GM12878 (cell line): ENCODE measurements around the gene SLC25A33. TPM values are rescaled to one million over a fixed set of nuclear protein-coding genes. Genes with fewer than 3 reads are reported as not detected.

Experiments
- ATAC-seq: fragments of 200-7000 bp; cut with Tn5 transposase; 3 replicates; pipeline ENCODE4 v1.9.1; 2020; ENCODE audit warnings: mild to moderate bottlenecking, moderate library complexity
- BruUV-seq: library from RNA; stranded (reverse); fragments of 400-500 nt; replicated peaks from 2 replicates; lab custom pipeline; 2021; lab: Mats Ljungman, UMichigan
- CTCF ChIA-PET: fragments of 300-600 bp; sonication (Branson Sonifier 250); formaldehyde crosslinking; extraction: SDS; loops from one replicate; lab custom pipeline; 2021; ENCODE audit warnings: inconsistent platforms; lab: Yijun Ruan, JAX
- POLR2A ChIA-PET: fragments of 350-600 bp; formaldehyde crosslinking; extraction: SDS; loops from one replicate; lab custom pipeline; 2021; ENCODE audit warnings: inconsistent platforms; lab: Charles Lee
- RAD21 ChIA-PET: fragments of 300-600 bp; sonication (Branson Sonifier 250); formaldehyde crosslinking; loops from one replicate; lab custom pipeline; 2023; ENCODE audit warnings: antibody characterized with exemption; ENCODE audit not compliant: unreplicated experiment; lab: Charles Lee
- SMC1A ChIA-PET: fragments of 300-600 bp; sonication (Branson Sonifier 250); formaldehyde crosslinking; loops from one replicate; lab custom pipeline; 2023; ENCODE audit not compliant: unreplicated experiment, uncharacterized antibody; lab: Charles Lee
- DNase-seq: peaks from one replicate; pipeline ENCODE4 v3.0.0-alpha.2; 2011; ENCODE audit warnings: low read depth, low spot score
- FAIRE-seq: peaks from 3 replicates; lab custom pipeline; 2011; peaks lifted over from hg19 to GRCh38; lab: Jason Lieb, UNC
- H2AFZ ChIP-seq: 2 replicates; pipeline ENCODE4 v1.6.0; 2011; ENCODE audit warnings: low read depth, low read length, control low read depth; ENCODE audit not compliant: control insufficient read depth
- H3K27ac ChIP-seq: 2 replicates; pipeline ENCODE4 v1.5.1; 2011; ENCODE audit warnings: control low read depth; ENCODE audit not compliant: control insufficient read depth, insufficient read depth
- H3K27me3 ChIP-seq, 2 experiments: replicated peaks in 1 of 2; 2 replicates each; pipeline versions ENCODE4 v1.6.0 to v1.6.1; 2011; ENCODE audit warnings: low read length in 1 of 2; ENCODE audit not compliant: control insufficient read depth in 2 of 2, insufficient read depth in 2 of 2
- H3K36me3 ChIP-seq, 2 experiments: 2 replicates each; pipeline ENCODE4 v1.5.1; 2011; ENCODE audit warnings: low read length in 1 of 2; ENCODE audit not compliant: control insufficient read depth in 2 of 2, insufficient read depth in 2 of 2
- H3K4me1 ChIP-seq: 2 replicates; pipeline ENCODE4 v1.6.1; 2011; ENCODE audit warnings: mild to moderate bottlenecking, low read length, moderate library complexity, mixed read lengths; ENCODE audit not compliant: control insufficient read depth, insufficient read depth
- H3K4me2 ChIP-seq: 2 replicates; pipeline ENCODE4 v1.6.0; 2011; ENCODE audit warnings: control low read depth; ENCODE audit not compliant: control insufficient read depth, insufficient read depth
- H3K4me3 ChIP-seq: fragments of 200-600 bp; sonication (generic); 2 replicates; pipeline ENCODE4 v1.5.1; 2016
- H3K79me2 ChIP-seq: 2 replicates; pipeline ENCODE4 v1.6.0; 2011; ENCODE audit warnings: low read length; ENCODE audit not compliant: control insufficient read depth, insufficient read depth
- H3K9ac ChIP-seq: 2 replicates; pipeline ENCODE4 v1.8.0; 2011; ENCODE audit warnings: low read length, control low read depth, mixed read lengths; ENCODE audit not compliant: control insufficient read depth, insufficient read depth
- H3K9me3 ChIP-seq: replicated peaks from 3 replicates; pipeline ENCODE4 v1.5.1; 2011; ENCODE audit warnings: mild to moderate bottlenecking, low read length; ENCODE audit not compliant: control insufficient read depth, insufficient read depth
- H4K20me1 ChIP-seq: 2 replicates; pipeline ENCODE4 v1.6.0; 2011; ENCODE audit not compliant: control insufficient read depth, insufficient read depth
- CREB1 ChIP-seq: IDR thresholded peaks from 2 replicates; pipeline ENCODE4 v1.6.1; 2012; ENCODE audit warnings: low read depth, mild to moderate bottlenecking, inconsistent platforms
- MYB ChIP-seq: fragments of 150-350 bp; IDR thresholded peaks from 2 replicates; pipeline ENCODE4 v1.6.1; 2014; ENCODE audit warnings: mild to moderate bottlenecking, low read depth, low read length, borderline replicate concordance
- PML ChIP-seq: IDR thresholded peaks from 2 replicates; pipeline ENCODE4 v1.6.1; 2012; ENCODE audit warnings: low read length, inconsistent platforms
- RELB ChIP-seq: fragments of 450-650 bp; IDR thresholded peaks from 2 replicates; pipeline ENCODE4 v1.6.1; 2017; ENCODE audit warnings: low read depth, mild to moderate bottlenecking, moderate library complexity
- SIN3A ChIP-seq: IDR thresholded peaks from 2 replicates; pipeline ENCODE4 v1.6.1; 2012; ENCODE audit warnings: low read depth, low read length, improper control_type of control experiment
- SUPT20H ChIP-seq: IDR thresholded peaks from 2 replicates; pipeline ENCODE4 v1.6.1; 2011; ENCODE audit warnings: low read depth, mild to moderate bottlenecking, low read length, moderate library complexity, borderline replicate concordance; ENCODE audit not compliant: control insufficient read depth
- ZNF384 ChIP-seq: IDR thresholded peaks from 2 replicates; pipeline ENCODE4 v1.6.1; 2012; ENCODE audit warnings: low read depth, mild to moderate bottlenecking, low read length, improper control_type of control experiment, borderline replicate concordance
- WGBS: methylation state at CpG from one replicate; pipeline ENCODE4 v1.1.6; 2016; ENCODE audit warnings: low lambda C conversion rate; ENCODE audit not compliant: insufficient replicate concordance, insufficient coverage; ENCODE audit errors: missing lambda C conversion rate; 5-methylcytosine and 5-hydroxymethylcytosine counted together
- in situ Hi-C: fragments of 300-500 bp; cut with MboI; formaldehyde crosslinking; loops from 9 replicates; pipeline ENCODE4 v1.14.3; 2018; ENCODE audit warnings: mixed read lengths
- intact Hi-C: fragments of 100-400 bp; cut with micrococcal nuclease; formaldehyde crosslinking; loops from one replicate; pipeline ENCODE4 v1.14.2; 2022; ENCODE audit not compliant: unreplicated experiment
- polyA plus RNA-seq, 11 experiments: library from polyadenylated mRNA; depleted of rRNA in 4 of 11; unstranded in 6 of 11; stranded (reverse) in 5 of 11; fragments of >200 nt; fragmentation: Nextera tagmentation in 4 of 11; fragmentation: Illumina TruSeq in 1 of 11; extraction: Ambion mirVana in 4 of 11; extraction: Trizol in 1 of 11; gene quantifications; 1 replicate in 1 of 11; 2 replicates in 10 of 11; pipeline versions ENCODE4 v1.2.1 to v1.2.3, GENCODE V29; 2011 to 2016; ENCODE audit warnings: inconsistent platforms in 2 of 11, missing spikeins in 2 of 11, low read depth in 1 of 11
- total RNA-seq, 4 experiments: library from RNA; depleted of rRNA in 3 of 4; stranded (reverse); fragments of >200 nt in 3 of 4; fragmentation: Illumina TruSeq in 1 of 4; extraction: Trizol in 1 of 4; gene quantifications; 2 replicates each; pipeline versions ENCODE4 v1.2.1 to v1.2.3, GENCODE V29; 2013 to 2021
- TF ChIP-seq, protein P1 (sequence below): IDR thresholded peaks from 2 replicates; pipeline ENCODE4 v1.6.1; 2012; ENCODE audit warnings: low read length, inconsistent platforms

The SLC25A33 gene
- total and polyA plus RNA-seq, 10 of the 15 experiments (the other 5 are each of a cell fraction or from before 2014, with no cell fraction given), result 1.7 to 11.2 (median 8.4) TPM

GRCh38 chr1:9558946-9559545 is 19.8 kb downstream of the SLC25A33 start:
- Histone ChIP-seq H2AFZ (no peak overlapping the region), H3K9ac (no peak overlapping the region), H3K9me3 (no peaks in the 10 kb centered on the region), H3K27me3 (no peaks in the 10 kb centered on the region), H4K20me1 (no peaks in the 10 kb centered on the region), H3K36me3 (peaks cover 8 to 11% of the 10 kb centered on the region in 2 experiments), H3K27ac (no peak overlapping the region), H3K4me1 (no peaks in the 10 kb centered on the region), H3K4me2 (no peak overlapping the region), H3K79me2 (no peaks in the 10 kb centered on the region; the same call in 1 of the 2 replicates), H3K4me3 (no peak overlapping the region)
- ChIA-PET SMC1A (interaction anchor here (0.9 kb wide), 1 partner anchor 19 kb away, joined by 3 read pairs; no protein-coding TSS in a partner anchor), CTCF (interaction anchor here (1.2 kb wide), 1 partner anchor 14 kb away, joined by 3 read pairs; no protein-coding TSS in a partner anchor), POLR2A (interaction anchor here (0.7 kb wide), 1 partner anchor 1763 kb away, joined by 3 read pairs; no protein-coding TSS in a partner anchor), RAD21 (no interaction called here)
- BruUV-seq, result no TSS peak
- in situ Hi-C loops (no loop called here), intact Hi-C loops (no loop called here)
- WGBS, result 91% methylated on average over 11 of the region's 11 CpGs
- no peak for DNase-seq
- no peak for TF ChIP-seq SIN3A
- TF ChIP-seq PML, result no peak
- TF ChIP-seq, protein P1, sequence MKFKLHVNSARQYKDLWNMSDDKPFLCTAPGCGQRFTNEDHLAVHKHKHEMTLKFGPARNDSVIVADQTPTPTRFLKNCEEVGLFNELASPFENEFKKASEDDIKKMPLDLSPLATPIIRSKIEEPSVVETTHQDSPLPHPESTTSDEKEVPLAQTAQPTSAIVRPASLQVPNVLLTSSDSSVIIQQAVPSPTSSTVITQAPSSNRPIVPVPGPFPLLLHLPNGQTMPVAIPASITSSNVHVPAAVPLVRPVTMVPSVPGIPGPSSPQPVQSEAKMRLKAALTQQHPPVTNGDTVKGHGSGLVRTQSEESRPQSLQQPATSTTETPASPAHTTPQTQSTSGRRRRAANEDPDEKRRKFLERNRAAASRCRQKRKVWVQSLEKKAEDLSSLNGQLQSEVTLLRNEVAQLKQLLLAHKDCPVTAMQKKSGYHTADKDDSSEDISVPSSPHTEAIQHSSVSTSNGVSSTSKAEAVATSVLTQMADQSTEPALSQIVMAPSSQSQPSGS, result no peak
- no peak for TF ChIP-seq ZNF384
- TF ChIP-seq SUPT20H, result no peak
- TF ChIP-seq RELB, result no peak
- no peak for TF ChIP-seq MYB
- no peak for TF ChIP-seq CREB1
- no peak for ATAC-seq
- no peak for FAIRE-seq
